ENCODE data around the gene VWA3B.

GRCh38 chr2:98334439-98335078, 247.6 kb downstream of the VWA3B start:
- TF ChIP-seq CTCF (IDR thresholded peaks at IDR 0.05; ENCODE audit: poor library complexity) (no peak), EZH2phosphoT487 (IDR thresholded peaks at IDR 0.05; ENCODE audit: low read depth, severe bottlenecking, unreplicated experiment) (no peak)
